ENCODE results near the gene NDUFA6.
A peak's percentile ranks its signal among the peaks of the same experiment; 100 is the strongest.
"Not testable (repeated sequence)": the region's sequence is repeated elsewhere in the genome, so short reads cannot be mapped to it uniquely, and the experiment has no call there.

The NDUFA6 gene

GRCh38 chr22:42112793-42113192 is 22.2 kb upstream of the NDUFA6 start:
- not testable (repeated sequence) for DNase-seq (ENCODE audit: low spot score)

- no peak for DNase-seq (ENCODE audit: low spot score)
These were observed 21.2 kb upstream of the NDUFA6 start for GRCh38 chr22:42111798-42112197.

- DNase-seq (ENCODE audit: low spot score): no peak
These were observed 18.3 kb upstream of the NDUFA6 start for GRCh38 chr22:42108848-42109247.

- DNase-seq (ENCODE audit: low spot score): not testable (repeated sequence)
These were observed 13.8 kb upstream of the NDUFA6 start for GRCh38 chr22:42104332-42104860.

GRCh38 chr22:42101199-42101598 is 10.6 kb upstream of the NDUFA6 start:
- no peak for DNase-seq (ENCODE audit: low spot score)

- no peak for DNase-seq (ENCODE audit: low spot score)
These were observed 847 bp upstream of the NDUFA6 start for GRCh38 chr22:42091455-42091782.

GRCh38 chr22:42086051-42086450 is 4.5 kb downstream of the NDUFA6 start:
- DNase-seq (ENCODE audit: low spot score): no peak

- DNase-seq (ENCODE audit: low spot score): no peak
These were observed 5.7 kb downstream of the NDUFA6 start for GRCh38 chr22:42084874-42085273.

- DNase-seq (ENCODE audit: low spot score): no peak
These were observed 7.5 kb downstream of the NDUFA6 start for GRCh38 chr22:42083119-42083518.

- DNase-seq (ENCODE audit: low spot score): peak; percentile 22
These were observed 10.3 kb downstream of the NDUFA6 start for GRCh38 chr22:42080287-42080686.

DNA sequence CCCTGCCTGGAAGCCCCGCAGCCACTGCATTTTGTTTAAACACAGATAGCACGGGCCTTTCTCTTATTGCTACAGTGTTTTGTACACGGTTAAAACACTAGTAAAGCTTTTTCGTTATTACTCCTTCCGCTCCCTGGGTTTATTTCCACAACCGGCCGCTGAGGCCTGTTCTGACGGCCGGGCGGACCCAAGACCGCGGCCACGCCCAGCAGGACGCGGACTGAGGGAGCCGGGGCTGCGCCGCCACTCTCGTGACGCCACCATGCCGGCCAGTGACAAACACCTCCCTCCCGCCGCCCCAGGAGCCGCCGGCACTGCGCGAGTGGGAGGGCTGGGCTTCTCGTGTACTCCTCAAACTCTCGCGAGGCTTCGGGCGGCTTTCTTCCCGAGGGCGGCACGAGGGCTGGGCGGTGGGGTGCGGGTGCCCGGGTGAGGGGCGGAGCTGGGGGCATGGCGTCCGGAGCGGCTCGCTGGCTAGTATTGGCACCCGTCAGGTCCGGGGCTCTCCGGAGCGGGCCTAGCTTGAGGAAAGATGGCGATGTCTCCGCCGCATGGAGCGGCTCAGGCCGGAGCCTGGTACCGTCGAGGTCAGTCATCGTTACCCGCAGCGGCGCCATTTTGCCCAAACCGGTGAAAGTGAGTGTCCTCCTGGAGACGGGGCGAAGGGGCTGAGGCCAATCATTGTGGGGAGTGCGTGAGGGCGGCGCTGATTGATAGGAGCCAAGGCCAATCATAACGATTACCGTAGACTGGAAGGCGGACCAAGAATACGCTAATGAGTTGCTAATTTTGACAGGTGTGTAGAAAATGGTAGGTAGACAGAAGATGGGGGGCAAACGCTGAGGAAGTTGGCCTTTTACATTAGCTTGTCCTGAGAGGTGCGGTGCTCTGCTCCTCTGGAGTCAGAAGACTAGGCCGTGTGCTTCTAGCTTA is 11.0 kb downstream of the NDUFA6 start, which contains the start of gene SMDT1:
Gene SMDT1, plus strand, starts transcription at position 382 of the 933 bp plus-strand sequence. Its CDS starts 69 bp downstream, at position 451.
- peak; percentile 97 for DNase-seq (ENCODE audit: low spot score)

GRCh38 chr22:42078469-42079318 is 11.9 kb downstream of the NDUFA6 start:
- no peak for DNase-seq (ENCODE audit: low spot score)

GRCh38 chr22:42077486-42078125 is 13.0 kb downstream of the NDUFA6 start:
- DNase-seq (ENCODE audit: low spot score): no peak

- no peak for DNase-seq (ENCODE audit: low spot score)
These were observed 13.6 kb downstream of the NDUFA6 start for GRCh38 chr22:42076764-42077485.

- DNase-seq (ENCODE audit: low spot score): no peak
These were observed 15.5 kb downstream of the NDUFA6 start for GRCh38 chr22:42074846-42075676.

DNA sequence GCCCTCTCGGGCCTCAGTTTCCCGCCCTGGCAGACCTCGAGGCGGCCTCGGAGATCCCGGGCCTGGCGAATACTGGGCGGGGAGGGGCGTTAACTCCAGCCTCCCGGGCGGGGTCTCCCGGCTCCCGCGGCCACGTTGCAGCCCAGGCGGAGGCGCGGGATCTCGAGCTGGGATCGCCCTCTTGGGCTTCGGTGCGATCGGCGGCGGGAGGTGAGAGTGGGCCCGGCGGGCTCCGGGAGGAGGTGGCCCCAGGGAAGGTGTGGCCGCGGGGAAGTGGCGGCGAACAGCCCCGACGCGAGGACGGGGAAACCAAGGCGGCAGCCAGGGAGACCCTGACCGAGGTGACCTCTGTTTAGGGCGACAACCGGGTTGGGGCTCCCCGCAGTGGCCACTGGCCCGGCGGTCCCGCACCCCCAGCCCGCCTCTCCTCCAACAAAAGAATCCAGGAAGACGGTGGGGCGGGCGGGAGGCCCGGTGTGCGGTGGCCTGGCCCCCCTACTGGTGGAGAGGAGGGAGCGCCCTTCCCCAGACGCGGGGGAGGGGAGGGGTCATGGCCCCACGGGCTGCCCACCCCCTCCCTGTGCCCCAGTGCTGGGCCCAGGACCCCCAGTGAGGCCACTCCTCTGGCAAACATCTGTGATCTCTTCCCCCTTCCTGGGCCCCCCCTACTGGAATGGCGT is 16.3 kb downstream of the NDUFA6 start, which contains the start of gene PHETA2:
Gene PHETA2, plus strand, starts transcription at position 117 of the 680 bp plus-strand sequence. CDS start 3,046 bp downstream, outside the sequence.
- DNase-seq (ENCODE audit: low spot score): no peak

DNA sequence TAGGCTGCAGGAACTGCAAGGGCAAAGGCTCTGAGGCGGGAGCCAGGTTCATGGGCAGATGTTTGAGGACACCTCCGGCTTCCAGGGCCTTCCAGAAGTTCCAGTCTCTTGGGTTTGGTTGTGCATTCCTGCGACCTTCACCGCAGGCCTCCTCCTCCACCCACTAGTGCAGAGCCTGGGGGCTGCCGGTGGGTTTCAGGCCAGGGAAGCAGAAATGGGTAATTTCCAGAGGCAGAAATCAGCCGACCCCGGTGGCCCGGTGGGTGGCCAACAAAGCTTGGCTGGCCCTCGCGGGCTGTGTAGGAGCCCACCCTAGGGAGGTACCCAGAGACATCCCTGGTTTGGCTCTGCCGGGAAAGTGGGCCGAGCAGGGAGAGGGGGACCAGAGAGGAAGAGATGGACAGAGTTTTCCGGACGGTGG is 16.9 kb downstream of the NDUFA6 start:
- DNase-seq (ENCODE audit: low spot score): no peak

DNA sequence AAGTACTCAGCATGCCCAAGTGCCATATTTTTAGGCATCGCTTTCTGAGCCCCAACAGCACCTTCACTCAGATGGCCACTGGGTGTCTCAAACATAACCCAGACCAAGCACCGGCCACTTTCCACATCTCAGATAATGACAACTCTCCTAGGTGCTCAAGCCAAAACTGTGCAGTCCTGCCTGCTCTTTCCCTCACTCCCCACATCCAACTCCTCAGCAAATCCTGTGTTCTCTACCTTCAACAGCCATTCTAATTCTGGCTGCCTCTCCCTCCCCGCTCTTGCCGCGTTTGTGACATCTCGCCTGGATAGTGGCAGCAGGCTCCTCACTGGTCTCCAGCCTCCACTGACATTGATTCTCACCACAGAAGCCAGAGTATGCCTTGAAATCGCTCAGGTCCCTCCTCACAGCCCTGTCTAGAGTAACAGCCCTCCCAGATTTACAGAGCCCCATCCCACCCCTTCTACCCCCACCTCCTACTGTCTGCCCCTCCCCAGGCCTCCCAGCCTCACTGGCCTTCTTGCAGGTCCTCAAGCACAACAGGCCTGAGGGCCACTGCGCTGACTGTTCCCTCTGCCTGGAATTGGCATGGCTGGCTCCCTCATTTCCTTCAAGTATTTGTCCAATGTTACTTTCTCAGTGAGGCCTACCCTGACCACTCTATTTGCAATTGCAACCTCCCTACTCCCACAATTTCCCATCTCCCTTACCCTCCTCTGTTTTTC is 17.8 kb downstream of the NDUFA6 start:
- DNase-seq (ENCODE audit: low spot score): no peak

DNA sequence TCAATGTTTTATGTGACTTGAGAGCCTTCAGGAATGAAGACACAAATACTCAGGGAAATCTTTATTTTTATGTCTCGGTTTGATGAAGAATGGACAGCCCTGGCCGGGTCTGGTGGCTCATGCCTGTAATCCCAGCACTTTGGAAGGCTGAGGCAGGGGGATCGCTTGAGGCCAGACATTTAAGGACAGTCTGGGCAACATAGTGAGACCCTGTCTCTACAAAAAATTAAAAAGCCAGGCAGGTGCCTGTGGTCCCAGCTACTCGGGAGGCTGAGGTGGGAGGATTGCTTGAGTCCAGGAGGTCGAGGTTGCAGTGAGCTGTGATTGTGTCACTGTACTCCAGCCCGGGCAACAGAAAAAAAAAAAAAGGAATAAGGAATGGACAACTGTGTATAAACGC is 19.1 kb downstream of the NDUFA6 start:
- not testable (repeated sequence) for DNase-seq (ENCODE audit: low spot score)

All from SW480 (cell line).